Lung (tissue), 12 donors: ENCODE data around the gene ARPC2. TPM values are rescaled to one million over a fixed set of nuclear protein-coding genes. Genes with fewer than 3 reads are reported as not detected.

ENCODE experiments used
- ATAC-seq: fragments of 200-7000 bp; cut with Tn5 transposase; one replicate; pipeline ENCODE4 v1.9.1; 2020; ENCODE audit warnings: moderate number of reproducible peaks; ENCODE audit not compliant: insufficient read depth, low FRiP score
- DNase-seq, 3 donors: peaks; one replicate each; pipeline ENCODE4 v3.0.0-alpha.2; 2013 to 2017
- H3K27ac ChIP-seq, 2 donors: one replicate each; pipeline ENCODE4 v1.5.1; 2013; ENCODE audit warnings: mild to moderate bottlenecking in 2 of 2, moderate library complexity in 2 of 2, control low read depth in 1 of 2, inconsistent platforms in 1 of 2, low read depth in 1 of 2, low read length in 1 of 2
- H3K27me3 ChIP-seq, 3 donors: one replicate each; pipeline ENCODE4 v1.5.1; 2013; ENCODE audit warnings: low read length in 2 of 3; ENCODE audit not compliant: control insufficient read depth in 3 of 3, insufficient read depth in 3 of 3
- H3K36me3 ChIP-seq, 4 donors: one replicate each; pipeline ENCODE4 v1.5.1; 2013; ENCODE audit warnings: low read length in 4 of 4, mild to moderate bottlenecking in 1 of 4, moderate library complexity in 1 of 4; ENCODE audit not compliant: control insufficient read depth in 4 of 4, insufficient read depth in 4 of 4
- H3K4me1 ChIP-seq, 5 donors: one replicate each; pipeline ENCODE4 v1.5.1; 2013; ENCODE audit warnings: low read length in 5 of 5, mild to moderate bottlenecking in 2 of 5, moderate library complexity in 1 of 5; ENCODE audit not compliant: control insufficient read depth in 5 of 5, insufficient read depth in 5 of 5
- H3K4me3 ChIP-seq: one replicate; pipeline ENCODE4 v1.5.1; 2013; ENCODE audit warnings: mild to moderate bottlenecking, control low read depth, moderate library complexity
- H3K9ac ChIP-seq, 2 donors: one replicate each; pipeline ENCODE4 v1.5.1; 2013; ENCODE audit warnings: low read length in 2 of 2, control low read depth in 1 of 2; ENCODE audit not compliant: insufficient read depth in 1 of 2
- H3K9me3 ChIP-seq, 4 donors: one replicate each; pipeline ENCODE4 v1.5.1; 2013; ENCODE audit warnings: low read length in 3 of 4, mild to moderate bottlenecking in 1 of 4, moderate library complexity in 1 of 4; ENCODE audit not compliant: control insufficient read depth in 4 of 4, insufficient read depth in 3 of 4
- WGBS, 2 donors: extraction: QIAGEN DNeasy Blood & Tissue Kit; methylation state at CpG; one replicate each; pipeline ENCODE4 v1.1.7; 2013; 5-methylcytosine and 5-hydroxymethylcytosine counted together
- polyA plus RNA-seq, 2 donors: library from polyadenylated mRNA; stranded (reverse); fragments of 200-250 nt; gene quantifications; one replicate each; pipeline ENCODE4 v1.2.1, GENCODE V29; 2013
- total RNA-seq, 2 donors: library from RNA; depleted of rRNA in 1 of 2; stranded (reverse); fragments of >200 nt in 1 of 2; gene quantifications; one replicate each; pipeline ENCODE4 v1.2.1, GENCODE V29; 2014 to 2021
- TF ChIP-seq, protein P1 (sequence below): IDR thresholded peaks from 2 replicates; pipeline ENCODE4 v1.5.1; 2012; ENCODE audit warnings: mild to moderate bottlenecking; ENCODE audit errors: control extremely low read depth, extremely low read depth
- donor health status: control.
- donor health status: control.
- donor health status: Bipolar disorder and iron deficiency.
- donor health status: healthy.
- donor health status: DM: yes; HTN: yes; CAD: no.

The ARPC2 gene
- total and polyA plus RNA-seq, 4 donors, result 190 to 490 (median 308) TPM

- Histone ChIP-seq H3K4me1 (peaks cover 0 to 14% (median 13%) of the 10 kb centered on the region in 5 donors), H3K4me3 (no peak overlapping the region), H3K36me3 (peaks cover 5 to 40% (median 11%) of the 10 kb centered on the region in 4 donors), H3K27ac (no peak overlapping the region), H3K9me3 (no peaks in the 10 kb centered on the region), H3K9ac (no peak overlapping the region), H3K27me3 (no peaks in the 10 kb centered on the region)
- ATAC-seq, result no peak
- WGBS, 2 donors, result 92 to 96% methylated on average over 8 of the region's 8 CpGs
- no peak for DNase-seq
- TF ChIP-seq, protein P1, sequence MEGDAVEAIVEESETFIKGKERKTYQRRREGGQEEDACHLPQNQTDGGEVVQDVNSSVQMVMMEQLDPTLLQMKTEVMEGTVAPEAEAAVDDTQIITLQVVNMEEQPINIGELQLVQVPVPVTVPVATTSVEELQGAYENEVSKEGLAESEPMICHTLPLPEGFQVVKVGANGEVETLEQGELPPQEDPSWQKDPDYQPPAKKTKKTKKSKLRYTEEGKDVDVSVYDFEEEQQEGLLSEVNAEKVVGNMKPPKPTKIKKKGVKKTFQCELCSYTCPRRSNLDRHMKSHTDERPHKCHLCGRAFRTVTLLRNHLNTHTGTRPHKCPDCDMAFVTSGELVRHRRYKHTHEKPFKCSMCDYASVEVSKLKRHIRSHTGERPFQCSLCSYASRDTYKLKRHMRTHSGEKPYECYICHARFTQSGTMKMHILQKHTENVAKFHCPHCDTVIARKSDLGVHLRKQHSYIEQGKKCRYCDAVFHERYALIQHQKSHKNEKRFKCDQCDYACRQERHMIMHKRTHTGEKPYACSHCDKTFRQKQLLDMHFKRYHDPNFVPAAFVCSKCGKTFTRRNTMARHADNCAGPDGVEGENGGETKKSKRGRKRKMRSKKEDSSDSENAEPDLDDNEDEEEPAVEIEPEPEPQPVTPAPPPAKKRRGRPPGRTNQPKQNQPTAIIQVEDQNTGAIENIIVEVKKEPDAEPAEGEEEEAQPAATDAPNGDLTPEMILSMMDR, result no peak
Observed at GRCh38 chr2:218265626-218266025, 48.6 kb downstream of the ARPC2 start.

DNA sequence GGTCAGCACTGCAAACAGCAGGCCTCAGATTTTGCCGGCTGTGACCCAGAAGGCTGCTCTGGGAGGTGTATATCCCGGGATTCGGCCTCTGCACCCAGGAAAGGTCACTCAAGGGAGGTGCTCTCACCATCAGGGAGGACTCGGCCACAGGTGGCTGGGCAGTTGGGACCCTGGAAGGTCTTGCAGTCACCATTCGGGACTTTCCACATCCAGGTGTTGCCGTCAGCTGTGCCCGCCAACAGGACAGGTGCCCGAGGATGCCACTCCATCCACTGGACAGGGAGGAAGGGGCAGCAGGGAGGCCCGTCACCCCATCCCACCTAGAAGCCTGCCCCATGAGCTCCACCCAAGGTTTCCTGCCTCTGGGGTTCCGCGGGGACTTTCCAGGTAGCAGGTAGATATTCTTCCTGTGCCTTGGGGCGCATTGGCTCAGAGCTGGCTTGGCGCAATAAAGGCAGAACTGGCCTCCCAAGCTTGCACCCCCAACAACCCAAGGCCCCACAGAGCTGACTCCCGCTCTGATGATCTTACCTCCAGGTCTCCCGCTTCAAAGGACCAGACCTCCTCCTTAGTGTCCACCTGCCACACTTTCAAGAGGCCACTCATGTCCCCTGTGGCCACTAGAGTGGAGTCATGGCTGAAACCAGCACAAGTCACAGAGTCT lies 49.5 kb downstream of the ARPC2 start:
- Histone ChIP-seq H3K9me3 (no peaks in the 10 kb centered on the region), H3K4me1 (peaks cover 3 to 11% (median 9%) of the 10 kb centered on the region in 5 donors), H3K36me3 (peaks cover 5 to 40% (median 11%) of the 10 kb centered on the region in 4 donors), H3K27me3 (no peaks in the 10 kb centered on the region), H3K9ac (no peak overlapping the region), H3K27ac (no peak overlapping the region), H3K4me3 (no peak overlapping the region)
- ATAC-seq (no peak), DNase-seq (no peak)
- 94 to 96% methylated on average over 13 to 15 of the region's 15 CpGs for WGBS, 2 donors
- TF ChIP-seq, protein P1, result no peak

GRCh38 chr2:218267259-218267658 lies 50.3 kb downstream of the ARPC2 start:
- H3K4me3 ChIP-seq, result no peak overlapping the region
- DNase-seq (no peak), ATAC-seq (no peak)
- no peaks in the 10 kb centered on the region for H3K27me3 ChIP-seq
- 97 to 99% methylated on average over 6 of the region's 6 CpGs for WGBS, 2 donors
- H3K36me3 ChIP-seq, result peaks cover 5 to 40% (median 11%) of the 10 kb centered on the region in 4 donors
- H3K9me3 ChIP-seq, result no peaks in the 10 kb centered on the region
- H3K27ac ChIP-seq, result no peak overlapping the region
- H3K4me1 ChIP-seq, result peaks cover 5 to 19% (median 9%) of the 10 kb centered on the region in 5 donors
- no peak overlapping the region for H3K9ac ChIP-seq
- TF ChIP-seq, protein P1, result no peak
